SJSA1 (cell line): Measurements from ENCODE around the gene RFC1. TPM values are rescaled to one million over a fixed set of nuclear protein-coding genes. Genes with fewer than 3 reads are reported as not detected.
"Not testable (repeated sequence)": the region's sequence is repeated elsewhere in the genome, so short reads cannot be mapped to it uniquely, and the experiment has no call there.

Experiments
- DNase-seq, 2 experiments: peaks; one replicate each; pipeline ENCODE4 v3.0.0-alpha.2; 2015 to 2020; ENCODE audit warnings: low spot score in 2 of 2, low read depth in 1 of 2
- H3K27ac ChIP-seq: fragments of 250-450 bp; sonication (Bioruptor Pico); 2 replicates; pipeline ENCODE4 v1.5.1; 2020; ENCODE audit warnings: mild to moderate bottlenecking, moderate library complexity
- H3K27me3 ChIP-seq: fragments of 250-450 bp; sonication (Bioruptor Pico); replicated peaks from 2 replicates; pipeline ENCODE4 v1.5.1; 2020; ENCODE audit warnings: mild to moderate bottlenecking, moderate library complexity
- H3K36me3 ChIP-seq: fragments of 250-450 bp; sonication (Bioruptor Pico); 2 replicates; pipeline ENCODE4 v1.5.1; 2020; ENCODE audit warnings: mild to moderate bottlenecking
- H3K4me1 ChIP-seq: fragments of 250-450 bp; sonication (Bioruptor Pico); replicated peaks from 2 replicates; pipeline ENCODE4 v1.6.1; 2021; ENCODE audit warnings: mild to moderate bottlenecking
- H3K4me3 ChIP-seq: fragments of 250-450 bp; sonication (Bioruptor Pico); 2 replicates; pipeline ENCODE4 v1.5.1; 2020; ENCODE audit warnings: mild to moderate bottlenecking
- H3K9me3 ChIP-seq: fragments of 250-450 bp; sonication (Bioruptor Pico); replicated peaks from 2 replicates; pipeline ENCODE4 v1.5.1; 2020; ENCODE audit warnings: mild to moderate bottlenecking
- total RNA-seq: library from RNA; depleted of rRNA; stranded (reverse); fragments of >200 nt; shearing (Covaris generic); gene quantifications from 2 replicates; pipeline ENCODE4 v1.2.3, GENCODE V29; 2014

RFC1 gene
- total RNA-seq, 1 experiment from 2014 or later = 57.9 TPM

DNA sequence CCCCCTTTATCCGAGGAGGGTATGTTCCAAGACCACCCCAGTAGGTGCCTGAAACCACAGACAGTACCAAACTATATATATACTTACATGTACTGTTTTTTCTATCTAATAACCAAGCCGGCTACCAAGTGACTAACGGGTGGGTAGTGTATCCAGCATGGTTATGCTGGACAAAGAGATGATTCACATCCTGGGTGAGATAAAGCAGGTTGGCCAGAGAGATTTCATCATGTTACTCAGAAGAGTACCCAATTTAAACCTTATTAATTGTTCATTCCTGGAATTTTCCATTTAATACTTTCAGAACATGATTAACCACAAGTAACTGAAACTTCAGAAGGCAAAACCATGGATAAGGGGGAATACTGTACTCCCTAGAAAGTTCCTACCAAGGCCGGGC lies 46.5 kb downstream of the RFC1 start:
- Histone ChIP-seq H3K4me3 (no peak overlapping the region), H3K36me3 (peaks cover 16% of the 10 kb centered on the region), H3K27me3 (no peaks in the 10 kb centered on the region), H3K27ac (peak overlapping the region; percentile 92), H3K9me3 (no peaks in the 10 kb centered on the region), H3K4me1 (peaks cover 21% of the 10 kb centered on the region)
- DNase-seq = peak; percentile 54 to 56

DNA sequence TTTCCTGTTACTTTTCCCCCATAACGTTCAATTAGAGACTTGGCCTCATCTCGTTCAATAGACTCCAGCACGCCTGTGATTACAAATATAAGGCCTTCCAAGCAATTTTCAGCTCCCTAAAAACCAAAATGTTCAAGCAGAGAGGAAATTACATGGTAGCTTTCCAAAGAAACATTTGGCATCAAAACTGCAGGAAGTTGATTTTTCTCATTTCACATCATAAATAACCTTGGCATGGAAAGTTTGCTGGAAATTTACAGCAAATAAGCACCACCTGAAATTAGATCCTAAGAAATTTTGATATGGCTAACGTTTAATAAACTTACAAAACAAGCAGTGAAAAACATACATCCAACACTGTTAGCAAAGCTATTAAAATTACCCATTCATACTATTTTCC lies 53.3 kb downstream of the RFC1 start:
- peaks cover 37% of the 10 kb centered on the region for H3K36me3 ChIP-seq
- no peak for DNase-seq
- H3K27ac ChIP-seq = no peak overlapping the region
- H3K27me3 ChIP-seq = no peaks in the 10 kb centered on the region
- no peaks in the 10 kb centered on the region for H3K9me3 ChIP-seq
- H3K4me1 ChIP-seq = no peaks in the 10 kb centered on the region
- no peak overlapping the region for H3K4me3 ChIP-seq

DNA sequence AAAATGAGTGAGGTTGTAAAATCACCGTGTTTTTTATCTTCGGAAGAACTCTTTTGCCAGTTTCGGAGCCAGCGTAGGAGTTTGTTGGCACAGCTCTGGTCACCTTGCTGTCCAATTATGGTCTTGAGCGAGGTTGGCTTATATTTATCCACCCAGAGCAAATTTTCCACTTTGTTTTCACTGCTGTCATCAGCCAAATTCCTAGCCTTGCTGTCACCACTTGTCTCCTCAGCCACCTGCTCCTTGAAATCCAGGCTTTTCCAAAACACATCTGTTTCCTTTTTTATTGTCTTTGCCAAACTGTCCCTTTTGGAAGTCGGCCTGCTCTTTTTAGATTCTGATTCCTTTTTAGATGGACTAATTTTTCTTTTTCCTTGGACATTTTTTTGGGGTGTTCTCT lies 57.6 kb downstream of the RFC1 start:
- no peak for DNase-seq
- Histone ChIP-seq H3K27me3 (no peaks in the 10 kb centered on the region), H3K4me1 (no peaks in the 10 kb centered on the region), H3K9me3 (no peaks in the 10 kb centered on the region), H3K4me3 (no peak overlapping the region), H3K27ac (no peak overlapping the region), H3K36me3 (peaks cover 36% of the 10 kb centered on the region)

DNA sequence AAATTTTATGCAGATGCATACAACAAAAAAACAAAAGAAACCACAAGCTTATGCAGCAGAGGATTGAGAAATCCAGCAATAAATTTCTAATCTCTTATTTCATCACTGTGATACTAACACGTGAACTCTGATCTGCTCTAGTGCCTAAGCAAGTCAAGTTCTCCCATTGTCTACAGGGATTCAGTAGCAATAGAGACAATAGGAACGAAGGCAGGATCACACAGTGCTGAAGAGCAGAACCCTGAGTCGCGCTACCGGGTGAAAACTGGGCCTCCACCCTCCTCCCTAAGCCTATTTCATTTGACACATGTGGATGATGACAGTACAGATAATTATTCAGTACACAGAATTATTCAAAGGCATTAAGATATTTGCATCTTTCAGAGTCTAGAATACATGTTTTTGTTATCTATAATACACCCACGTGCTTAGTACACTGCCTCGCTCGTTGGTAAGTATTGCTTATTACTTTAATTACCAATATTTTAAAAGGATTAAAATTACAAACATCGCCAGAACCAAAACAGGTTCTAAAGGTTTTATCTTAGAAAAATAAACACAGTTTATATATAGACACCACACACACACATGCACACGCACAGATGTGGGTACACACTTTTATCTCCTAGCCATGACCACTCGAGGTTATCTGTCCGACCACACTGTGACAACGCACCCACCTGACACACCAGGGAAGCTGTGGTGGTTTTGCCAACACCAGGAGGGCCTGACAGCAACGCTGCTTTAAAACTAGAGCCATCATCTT lies 60.1 kb downstream of the RFC1 start:
- H3K4me1 ChIP-seq = no peaks in the 10 kb centered on the region
- H3K4me3 ChIP-seq = no peak overlapping the region
- peaks cover 42% of the 10 kb centered on the region for H3K36me3 ChIP-seq
- H3K9me3 ChIP-seq = no peaks in the 10 kb centered on the region
- DNase-seq = no peak
- H3K27me3 ChIP-seq = no peaks in the 10 kb centered on the region
- H3K27ac ChIP-seq = no peak overlapping the region

DNA sequence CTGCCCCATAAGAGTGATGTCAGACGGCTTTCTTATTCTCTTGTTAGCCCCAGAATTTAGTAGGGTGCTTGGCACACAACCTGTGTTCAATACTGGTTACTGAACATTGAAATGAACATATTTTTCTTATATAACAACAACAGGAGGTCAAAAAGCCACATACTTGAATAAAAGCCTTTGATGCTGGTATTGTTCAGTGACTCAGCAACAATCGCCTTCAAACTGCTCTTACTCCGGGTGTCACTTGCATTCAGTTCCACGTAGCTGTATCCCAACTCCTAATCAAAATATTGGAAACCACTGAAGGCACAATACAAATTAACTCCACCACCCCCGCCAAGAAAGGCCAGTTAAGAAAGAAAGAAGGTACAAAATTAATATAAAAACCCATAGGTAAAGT lies 61.5 kb downstream of the RFC1 start:
- H3K4me3 ChIP-seq = no peak overlapping the region
- H3K27me3 ChIP-seq = no peaks in the 10 kb centered on the region
- no peak overlapping the region for H3K27ac ChIP-seq
- no peak for DNase-seq
- H3K36me3 ChIP-seq = peaks cover 35% of the 10 kb centered on the region
- H3K9me3 ChIP-seq = no peaks in the 10 kb centered on the region
- no peaks in the 10 kb centered on the region for H3K4me1 ChIP-seq

DNA sequence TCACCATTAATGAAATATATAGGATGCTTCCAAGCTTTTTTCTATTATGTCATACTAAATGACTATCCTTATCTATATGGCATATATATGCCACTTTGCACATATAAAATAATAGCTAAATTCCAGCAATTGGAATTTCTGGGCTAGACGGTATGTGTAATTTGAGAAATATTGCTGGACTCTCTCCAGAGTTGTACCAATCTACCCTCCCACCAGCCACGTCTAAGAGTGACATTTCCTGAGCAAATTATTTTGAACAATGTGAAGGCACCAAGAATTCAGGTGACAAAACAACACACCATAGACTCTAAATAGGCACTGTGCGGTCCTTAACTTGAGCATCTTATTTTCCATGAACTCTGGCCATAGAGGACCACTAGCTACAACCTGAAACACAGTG lies 62.3 kb downstream of the RFC1 start:
- Histone ChIP-seq H3K36me3 (peaks cover 31% of the 10 kb centered on the region), H3K27me3 (no peaks in the 10 kb centered on the region), H3K4me3 (no peak overlapping the region), H3K9me3 (no peaks in the 10 kb centered on the region), H3K27ac (no peak overlapping the region), H3K4me1 (no peaks in the 10 kb centered on the region)
- no peak for DNase-seq

DNA sequence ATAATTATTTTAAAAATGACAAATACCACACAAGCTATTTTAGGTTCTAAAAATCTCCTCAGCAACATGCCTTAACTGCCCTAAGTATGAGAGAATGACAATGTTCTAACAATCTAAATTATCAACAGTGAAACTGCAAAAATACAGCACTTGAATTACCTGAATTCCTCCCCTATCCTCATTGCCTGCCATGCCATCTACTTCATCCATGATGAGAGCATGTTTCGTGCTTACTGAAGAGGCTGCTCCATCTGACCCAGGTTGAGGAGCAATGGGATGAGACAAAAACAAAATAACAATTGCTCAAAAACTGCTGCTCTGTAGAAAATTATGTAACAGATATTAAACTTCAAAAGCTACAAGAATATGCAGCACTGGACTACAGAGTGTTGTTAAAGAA lies 63.3 kb downstream of the RFC1 start:
- no peak overlapping the region for H3K4me3 ChIP-seq
- no peaks in the 10 kb centered on the region for H3K4me1 ChIP-seq
- no peak for DNase-seq
- H3K9me3 ChIP-seq = no peaks in the 10 kb centered on the region
- H3K27ac ChIP-seq = no peak overlapping the region
- peaks cover 27% of the 10 kb centered on the region for H3K36me3 ChIP-seq
- H3K27me3 ChIP-seq = no peaks in the 10 kb centered on the region

DNA sequence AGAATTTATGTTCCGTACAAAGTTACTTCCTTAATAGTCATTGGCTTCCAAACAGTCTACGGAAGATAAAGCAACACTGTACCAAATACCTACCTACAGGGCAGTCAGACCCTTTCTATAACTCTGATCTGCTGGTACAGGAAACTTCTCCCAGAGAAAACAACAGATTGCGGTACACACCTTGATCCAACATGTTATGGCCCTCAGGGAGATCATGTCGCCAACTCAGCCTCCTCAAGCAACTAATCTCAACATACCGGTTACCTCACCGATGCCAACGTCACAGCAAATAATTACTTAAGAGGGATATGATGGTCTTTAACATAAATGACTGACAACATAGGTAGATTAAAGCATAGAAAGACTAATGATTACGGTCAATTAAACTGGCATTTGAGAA lies 70.4 kb downstream of the RFC1 start:
- DNase-seq = no peak
- Histone ChIP-seq H3K27me3 (no peaks in the 10 kb centered on the region), H3K36me3 (peaks cover 23% of the 10 kb centered on the region), H3K4me1 (no peaks in the 10 kb centered on the region), H3K4me3 (no peak overlapping the region), H3K27ac (no peak overlapping the region), H3K9me3 (no peaks in the 10 kb centered on the region)

DNA sequence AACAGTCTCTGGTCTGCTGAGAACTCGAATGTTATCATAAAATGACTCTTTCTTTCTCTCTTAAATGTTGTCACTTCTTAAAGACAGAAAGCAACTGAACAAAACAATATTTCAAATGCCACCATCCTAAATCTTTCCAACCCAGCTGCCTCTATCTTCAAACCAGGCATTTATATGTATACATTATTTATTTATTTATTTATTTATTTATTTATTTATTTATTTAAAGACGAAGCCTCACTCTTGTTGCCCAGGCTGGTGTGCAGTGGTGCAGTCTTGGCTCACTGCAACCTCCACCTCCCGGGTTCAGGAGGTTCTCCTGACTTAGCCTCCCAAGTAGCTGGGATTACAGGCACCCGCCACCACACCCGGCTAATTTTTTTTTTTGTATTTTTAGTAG lies 73.7 kb downstream of the RFC1 start:
- peaks cover 24% of the 10 kb centered on the region for H3K36me3 ChIP-seq
- not testable (repeated sequence) for H3K4me3 ChIP-seq, H3K9me3 ChIP-seq, DNase-seq, H3K27me3 ChIP-seq, H3K27ac ChIP-seq, H3K4me1 ChIP-seq

DNA sequence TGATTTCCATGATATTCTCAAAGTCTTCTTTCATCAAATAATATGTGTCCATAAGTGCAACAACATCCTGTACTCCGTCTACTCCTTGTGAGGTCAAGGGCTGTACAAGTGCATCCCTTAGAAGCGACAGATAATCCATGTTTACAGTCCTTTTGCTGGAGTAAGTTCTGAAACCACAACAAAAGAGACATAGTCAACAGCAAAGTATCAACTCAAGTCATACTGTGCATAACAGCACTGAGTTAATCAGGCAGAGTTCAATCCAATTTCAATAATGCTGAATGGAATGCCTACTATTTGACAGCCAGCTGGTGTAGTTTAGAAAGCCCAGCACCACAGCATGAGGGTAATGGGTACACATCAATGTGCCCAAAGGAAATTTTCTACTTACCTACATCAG lies 74.5 kb downstream of the RFC1 start:
- H3K27ac ChIP-seq = no peak overlapping the region
- H3K36me3 ChIP-seq = peaks cover 24% of the 10 kb centered on the region
- no peaks in the 10 kb centered on the region for H3K4me1 ChIP-seq
- H3K4me3 ChIP-seq = no peak overlapping the region
- no peak for DNase-seq
- H3K27me3 ChIP-seq = no peaks in the 10 kb centered on the region
- no peaks in the 10 kb centered on the region for H3K9me3 ChIP-seq

DNA sequence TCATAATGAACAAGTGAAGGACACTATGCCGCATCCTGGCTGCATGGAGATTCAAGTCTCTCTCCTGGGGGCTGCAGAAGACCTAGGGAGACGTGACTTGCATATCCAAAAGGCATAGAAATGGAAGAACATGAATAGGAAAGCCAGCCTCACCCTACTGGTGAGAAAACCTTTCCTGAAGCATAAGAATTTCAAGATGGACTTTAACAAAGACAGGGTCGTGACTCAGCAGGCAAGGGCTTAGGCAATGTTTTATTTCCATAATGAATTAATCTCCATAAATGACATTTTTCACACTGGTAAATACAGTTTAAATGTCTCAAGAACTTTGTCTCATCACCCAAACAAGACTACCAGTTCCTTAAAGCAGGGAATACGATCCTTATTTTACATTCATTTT lies 78.9 kb downstream of the RFC1 start:
- DNase-seq = no peak
- H3K9me3 ChIP-seq = no peaks in the 10 kb centered on the region
- H3K36me3 ChIP-seq = peaks cover 15% of the 10 kb centered on the region
- no peaks in the 10 kb centered on the region for H3K27me3 ChIP-seq
- no peak overlapping the region for H3K27ac ChIP-seq
- no peaks in the 10 kb centered on the region for H3K4me1 ChIP-seq
- H3K4me3 ChIP-seq = no peak overlapping the region

DNA sequence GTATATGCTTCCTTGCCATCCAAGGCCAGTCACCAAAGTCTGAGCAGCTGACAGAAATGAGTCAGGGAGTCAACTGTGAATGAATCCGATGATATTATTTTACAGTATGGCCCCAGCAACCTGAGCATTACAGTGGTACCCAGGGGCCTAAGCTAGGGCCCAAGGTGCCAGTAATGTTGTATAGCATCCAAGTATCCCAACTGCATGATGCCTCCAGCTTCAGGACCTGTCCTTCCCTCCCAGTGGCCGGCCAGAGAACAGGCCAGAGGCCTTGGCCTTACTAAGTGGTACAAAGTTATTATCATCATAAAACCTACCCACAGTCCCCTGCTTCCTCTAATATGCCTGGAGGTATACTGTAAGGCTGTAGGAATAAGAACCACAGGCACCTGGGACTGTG lies 79.9 kb downstream of the RFC1 start:
- H3K36me3 ChIP-seq = peaks cover 6% of the 10 kb centered on the region

DNA sequence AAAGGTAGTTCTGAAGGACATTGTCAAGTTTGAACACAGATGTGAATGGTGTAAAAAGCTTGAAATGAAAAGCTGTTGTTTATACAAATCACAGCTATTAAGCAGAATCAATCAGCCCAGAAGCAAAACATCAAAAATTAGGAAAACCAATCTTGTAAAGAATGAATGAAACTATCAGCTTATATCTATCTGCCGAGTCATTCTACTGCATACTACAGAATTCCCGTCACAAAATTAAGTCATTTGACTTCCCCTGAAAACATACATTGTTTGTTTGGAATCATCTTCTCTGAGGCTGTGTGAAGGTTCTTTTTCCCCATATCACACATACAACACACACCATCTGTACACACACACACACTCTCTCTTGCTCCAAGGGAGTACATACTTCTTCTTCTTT lies 80.3 kb downstream of the RFC1 start:
- Histone ChIP-seq H3K27ac (no peak overlapping the region), H3K4me3 (no peak overlapping the region), H3K36me3 (peaks cover 5% of the 10 kb centered on the region), H3K9me3 (no peaks in the 10 kb centered on the region), H3K27me3 (no peaks in the 10 kb centered on the region), H3K4me1 (no peaks in the 10 kb centered on the region)
- no peak for DNase-seq

More for the DNA sequence above, 79.9 kb downstream of the RFC1 start:
- H3K4me3 ChIP-seq = no peak overlapping the region
- H3K27me3 ChIP-seq = no peaks in the 10 kb centered on the region
- no peaks in the 10 kb centered on the region for H3K9me3 ChIP-seq
- no peaks in the 10 kb centered on the region for H3K4me1 ChIP-seq
- H3K27ac ChIP-seq = no peak overlapping the region
- no peak for DNase-seq

DNA sequence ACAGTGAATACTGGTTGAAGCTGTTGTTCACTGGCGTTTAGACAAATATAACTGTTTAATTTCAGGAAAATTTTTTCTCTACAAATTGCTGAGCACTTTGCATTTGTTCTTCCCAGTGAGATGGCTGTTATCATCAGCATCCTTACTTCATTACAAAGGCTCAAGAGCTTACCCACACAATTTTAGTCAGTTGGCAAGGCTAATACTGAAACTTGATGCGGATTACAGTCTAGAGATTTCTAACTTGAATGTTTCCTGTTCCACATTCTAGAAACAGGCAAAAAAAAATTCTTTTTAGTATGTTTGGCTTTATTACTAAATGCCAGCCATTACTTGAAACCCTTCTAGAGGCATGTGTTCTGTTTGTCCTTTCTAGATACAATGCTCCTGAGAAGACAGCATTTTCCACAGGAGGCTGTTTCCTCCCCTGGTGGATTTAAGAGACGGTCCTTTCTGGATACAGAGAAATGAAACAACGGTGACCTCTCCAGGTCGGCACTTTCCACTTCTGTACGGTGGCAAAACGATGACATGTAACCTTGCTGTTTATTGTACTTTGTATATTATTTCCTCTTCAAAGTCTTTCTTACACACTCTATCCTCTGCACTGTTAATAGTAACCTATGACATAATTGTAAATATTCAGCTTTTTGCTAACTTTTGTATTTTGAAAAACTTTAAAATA lies 80.9 kb downstream of the RFC1 start:
- Histone ChIP-seq H3K4me3 (no peak overlapping the region), H3K9me3 (no peaks in the 10 kb centered on the region), H3K36me3 (peaks cover 5% of the 10 kb centered on the region), H3K27me3 (no peaks in the 10 kb centered on the region), H3K27ac (no peak overlapping the region), H3K4me1 (no peaks in the 10 kb centered on the region)
- DNase-seq = no peak
